B cell (primary cell): ENCODE results near the gene DNAAF3. TPM values are rescaled to one million over a fixed set of nuclear protein-coding genes. Genes with fewer than 3 reads are reported as not detected.

Source experiments
- ATAC-seq: fragments of 200-7000 bp; cut with Tn5 transposase; one replicate; pipeline ENCODE4 v1.10.0; 2021; ENCODE audit warnings: low read depth, mild to moderate bottlenecking, moderate number of reproducible peaks, moderate library complexity
- CTCF ChIA-PET: fragments of 350-600 bp; sonication (Branson Sonifier 250); formaldehyde crosslinking; loops from one replicate; lab custom pipeline; 2021; ENCODE audit warnings: antibody characterized with exemption, inconsistent platforms; lab: Charles Lee
- POLR2A ChIA-PET: fragments of 350-600 bp; sonication (Branson Sonifier 250); formaldehyde crosslinking; loops from one replicate; lab custom pipeline; 2021; ENCODE audit warnings: antibody characterized with exemption; lab: Charles Lee
- DNase-seq: peaks from one replicate; pipeline ENCODE4 v3.0.0; 2013
- H2AFZ ChIP-seq: 2 replicates; pipeline ENCODE4 v1.6.1; 2012; ENCODE audit warnings: mild to moderate bottlenecking, low read depth, low read length; ENCODE audit not compliant: insufficient read depth, poor library complexity, severe bottlenecking
- H3K27ac ChIP-seq, 2 donors: 1 replicate in 1 of 2; 2 replicates in 1 of 2; pipeline ENCODE4 v1.5.1; 2012 to 2013; ENCODE audit warnings: low read length in 2 of 2, mild to moderate bottlenecking in 2 of 2, moderate library complexity in 1 of 2
- H3K27me3 ChIP-seq, 4 experiments: fragments of 200-600 bp in 1 of 4; sonication (generic) in 1 of 4; replicated peaks in 1 of 4; 1 replicate in 2 of 4; 2 replicates in 2 of 4; pipeline versions ENCODE4 v1.6.1 to v1.7.0; 2013 to 2016; ENCODE audit warnings: low read length in 3 of 4, mild to moderate bottlenecking in 2 of 4, mixed read lengths in 1 of 4, moderate library complexity in 1 of 4; ENCODE audit not compliant: insufficient read depth in 4 of 4, control insufficient read depth in 3 of 4; ENCODE audit errors: control extremely low read depth in 1 of 4
- H3K36me3 ChIP-seq, 2 experiments: replicated peaks in 1 of 2; 1 replicate in 1 of 2; 2 replicates in 1 of 2; pipeline versions ENCODE4 v1.6.1 to v1.7.1; 2013; ENCODE audit warnings: low read length in 1 of 2; ENCODE audit not compliant: insufficient read depth in 2 of 2, control insufficient read depth in 1 of 2; ENCODE audit errors: control extremely low read depth in 1 of 2, extremely low read depth in 1 of 2
- H3K4me1 ChIP-seq, 2 donors: fragments of 200-600 bp in 1 of 2; sonication (generic) in 1 of 2; 1 replicate in 1 of 2; 2 replicates in 1 of 2; pipeline versions ENCODE4 v1.5.1 to v1.6.1; 2013 to 2017; ENCODE audit warnings: low read length in 2 of 2; ENCODE audit not compliant: control insufficient read depth in 2 of 2, insufficient read depth in 2 of 2
- H3K4me2 ChIP-seq: replicated peaks from 2 replicates; pipeline ENCODE3; 2012; ENCODE audit warnings: mild to moderate bottlenecking, low read depth, low read length; ENCODE audit not compliant: poor library complexity, severe bottlenecking
- H3K4me3 ChIP-seq, 5 experiments: fragments of 200-600 bp in 1 of 5; sonication (generic) in 1 of 5; 1 replicate in 3 of 5; 2 replicates in 2 of 5; pipeline versions ENCODE4 v1.5.1 to v1.7.0; 2011 to 2016; ENCODE audit warnings: low read length in 4 of 5, mild to moderate bottlenecking in 4 of 5, low read depth in 2 of 5, control low read depth in 1 of 5, moderate library complexity in 1 of 5; ENCODE audit not compliant: insufficient read depth in 1 of 5; ENCODE audit errors: control extremely low read depth in 1 of 5, extremely low read depth in 1 of 5
- H3K79me2 ChIP-seq: fragments of 200-600 bp; sonication (generic); one replicate; pipeline ENCODE4 v1.6.0; 2016; ENCODE audit warnings: low read length; ENCODE audit not compliant: control insufficient read depth, insufficient read depth
- H3K9ac ChIP-seq: fragments of 200-600 bp; sonication (generic); 2 replicates; pipeline ENCODE4 v1.6.1; 2017; ENCODE audit warnings: mild to moderate bottlenecking, low read length, moderate library complexity
- H3K9me3 ChIP-seq, 3 donors: one replicate each; pipeline versions ENCODE4 v1.6.1 to v1.7.1; 2013; ENCODE audit warnings: low read length in 2 of 3; ENCODE audit not compliant: control insufficient read depth in 2 of 3, insufficient read depth in 1 of 3; ENCODE audit errors: control extremely low read depth in 1 of 3
- H4K20me1 ChIP-seq: 2 replicates; pipeline ENCODE4 v1.6.0; 2012; ENCODE audit warnings: mild to moderate bottlenecking, low read length; ENCODE audit not compliant: insufficient read depth, control insufficient read depth, poor library complexity, severe bottlenecking
- H3K27ac Mint-ChIP-seq: one replicate; pipeline ENCODE4 v1.8.0; 2021; ENCODE audit warnings: mixed read lengths
- H3K27me3 Mint-ChIP-seq: one replicate; pipeline ENCODE4 v1.8.0; 2021; ENCODE audit warnings: mixed read lengths
- H3K4me1 Mint-ChIP-seq: one replicate; pipeline ENCODE4 v1.8.0; 2021; ENCODE audit warnings: mixed read lengths
- H3K4me3 Mint-ChIP-seq: one replicate; pipeline ENCODE4 v1.8.0; 2021; ENCODE audit warnings: mixed read lengths
- H3K9me3 Mint-ChIP-seq: one replicate; pipeline ENCODE4 v1.8.0; 2022; ENCODE audit warnings: mixed read lengths; ENCODE audit not compliant: insufficient read depth
- CTCF ChIP-seq: fragments of 200-600 bp; IDR thresholded peaks from one replicate; pipeline ENCODE4 v1.8.0; 2022; ENCODE audit warnings: antibody characterized with exemption, mild to moderate bottlenecking
- EZH2 ChIP-seq: IDR thresholded peaks from 2 replicates; pipeline ENCODE4 v1.6.1; 2012; ENCODE audit warnings: borderline replicate concordance, low read depth, mild to moderate bottlenecking, moderate library complexity, low read length; ENCODE audit not compliant: insufficient read depth, poor library complexity, severe bottlenecking
- WGBS: methylation state at CpG from one replicate; pipeline ENCODE4 v1.1.5; 2013; ENCODE audit warnings: missing lambda C conversion rate; ENCODE audit not compliant: insufficient coverage; 5-methylcytosine and 5-hydroxymethylcytosine counted together
- intact Hi-C: fragments of 100-400 bp; cut with micrococcal nuclease; formaldehyde crosslinking; loops from one replicate; pipeline ENCODE4 v1.10.0; 2022
- polyA plus RNA-seq: library from polyadenylated mRNA; depleted of rRNA; stranded (reverse); fragments of >200 nt; gene quantifications from 2 replicates; pipeline ENCODE4 v1.2.3, GENCODE V29; 2012
- total RNA-seq, 2 donors: library from RNA; stranded (reverse); fragments of 120-200 nt in 1 of 2; gene quantifications; 1 replicate in 1 of 2; 2 replicates in 1 of 2; pipeline versions ENCODE4 v1.2.3 to v1.2.4, GENCODE V29; 2013 to 2022

DNAAF3 gene
- total and polyA plus RNA-seq, 2 donors (not counting 1 experiment from before 2014, with no cell fraction given) = not detected

- intact Hi-C loops = no loop called here
- ATAC-seq (no peak), DNase-seq (no peak)
- Histone ChIP-seq H3K4me2 (no peak within 1 kb of the TSS), H4K20me1 (no peaks in the 10 kb centered on the region), H3K27me3 (peaks cover 0 to 52% (median 26%) of the 10 kb centered on the region in 4 experiments), H3K27ac (no peak within 1 kb of the TSS), H3K4me3 (no peak within 1 kb of the TSS), H2AFZ (no peak within 1 kb of the TSS), H3K9ac (no peak within 1 kb of the TSS), H3K79me2 (no peaks in the 10 kb centered on the region), H3K4me1 (peaks cover 14% of the 10 kb centered on the region in 2 donors), H3K9me3 (peaks cover 0 to 27% (median 3%) of the 10 kb centered on the region in 3 donors), H3K36me3 (no peaks in the 10 kb centered on the region)
- WGBS = 35% methylated on average over 9 of the region's 18 CpGs
- CTCF ChIA-PET = no interaction called here
- Mint-ChIP-seq H3K27ac (no peak within 1 kb of the TSS), H3K4me3 (no peak within 1 kb of the TSS), H3K4me1 (peaks cover 15% of the 10 kb centered on the region), H3K9me3 (peaks cover 5% of the 10 kb centered on the region), H3K27me3 (peaks cover 41% of the 10 kb centered on the region)
- TF ChIP-seq CTCF (no peak), EZH2 (no peak)
- POLR2A ChIA-PET = no interaction called here
These were observed 17.1 kb downstream of the DNAAF3 start, which contains the start of gene TNNT1 for GRCh38 chr19:55149078-55150003. TNNT1 (minus strand) TSS chr19:55149206; CDS start chr19:55147157, 2,049 bp downstream.
